ENCODE results near the gene NTF4. TPM values are rescaled to one million over a fixed set of nuclear protein-coding genes. Genes with fewer than 3 reads are reported as not detected.
A peak's percentile ranks its signal among the peaks of the same experiment; 100 is the strongest.
"Not testable (repeated sequence)": the region's sequence is repeated elsewhere in the genome, so short reads cannot be mapped to it uniquely, and the experiment has no call there.

NTF4 gene
- total RNA-seq, 1 donor from 2014 or later, result 3.8 TPM

GRCh38 chr19:49019242-49019932 is 45.2 kb downstream of the NTF4 start:
- H2AFZ ChIP-seq (replicated peaks), result no peak overlapping the region
- Mint-ChIP-seq H3K27me3 (ENCODE audit: insufficient read depth, low read depth) (peaks cover 29% of the 10 kb centered on the region), H3K9me3 (peaks cover 2% of the 10 kb centered on the region), H3K4me1 (peaks cover 19% of the 10 kb centered on the region), H3K27ac (peak overlapping the region; percentile 11), H3K4me3 (peak overlapping the region; percentile 46), H3K36me3 (peaks cover 3% of the 10 kb centered on the region)
- H3K4me3 ChIP-seq, result peak overlapping the region; percentile 31
- peaks cover 21% of the 10 kb centered on the region for H3F3A ChIP-seq (ENCODE audit: low read depth)
- no peaks in the 10 kb centered on the region for H3K9me3 ChIP-seq (ENCODE audit: low read depth)
- H3K9ac ChIP-seq, result no peak overlapping the region
- TF ChIP-seq EZH2phosphoT487 (IDR thresholded peaks at IDR 0.05), result no peak
- TF ChIP-seq, protein P1, sequence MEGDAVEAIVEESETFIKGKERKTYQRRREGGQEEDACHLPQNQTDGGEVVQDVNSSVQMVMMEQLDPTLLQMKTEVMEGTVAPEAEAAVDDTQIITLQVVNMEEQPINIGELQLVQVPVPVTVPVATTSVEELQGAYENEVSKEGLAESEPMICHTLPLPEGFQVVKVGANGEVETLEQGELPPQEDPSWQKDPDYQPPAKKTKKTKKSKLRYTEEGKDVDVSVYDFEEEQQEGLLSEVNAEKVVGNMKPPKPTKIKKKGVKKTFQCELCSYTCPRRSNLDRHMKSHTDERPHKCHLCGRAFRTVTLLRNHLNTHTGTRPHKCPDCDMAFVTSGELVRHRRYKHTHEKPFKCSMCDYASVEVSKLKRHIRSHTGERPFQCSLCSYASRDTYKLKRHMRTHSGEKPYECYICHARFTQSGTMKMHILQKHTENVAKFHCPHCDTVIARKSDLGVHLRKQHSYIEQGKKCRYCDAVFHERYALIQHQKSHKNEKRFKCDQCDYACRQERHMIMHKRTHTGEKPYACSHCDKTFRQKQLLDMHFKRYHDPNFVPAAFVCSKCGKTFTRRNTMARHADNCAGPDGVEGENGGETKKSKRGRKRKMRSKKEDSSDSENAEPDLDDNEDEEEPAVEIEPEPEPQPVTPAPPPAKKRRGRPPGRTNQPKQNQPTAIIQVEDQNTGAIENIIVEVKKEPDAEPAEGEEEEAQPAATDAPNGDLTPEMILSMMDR (IDR thresholded peaks at IDR 0.05), result peak; percentile 44
- DNase-seq (ENCODE audit: low spot score), result peak; percentile 77
- peaks cover 52% of the 10 kb centered on the region for H3K27me3 ChIP-seq
- peaks cover 8% of the 10 kb centered on the region for H4K20me1 ChIP-seq (ENCODE audit: low read depth)
- H3K79me2 ChIP-seq (ENCODE audit: low read depth), result no peaks in the 10 kb centered on the region
- no peaks in the 10 kb centered on the region for H3K36me3 ChIP-seq
- H3K4me1 ChIP-seq, result peaks cover 12% of the 10 kb centered on the region
- no peak overlapping the region for H3K27ac ChIP-seq
- H3K4me2 ChIP-seq, result no peak overlapping the region

- peak overlapping the region; percentile 92 for H3K4me2 ChIP-seq
- not testable (repeated sequence) for H4K20me1 ChIP-seq (ENCODE audit: low read depth); H3K36me3 ChIP-seq; H3K9me3 ChIP-seq (ENCODE audit: low read depth); H3K79me2 ChIP-seq (ENCODE audit: low read depth); H3K4me3 Mint-ChIP-seq; H3K9ac ChIP-seq; H3K9me3 Mint-ChIP-seq; H3K27ac ChIP-seq; H3K36me3 Mint-ChIP-seq; H2AFZ ChIP-seq (replicated peaks)
- TF ChIP-seq EZH2phosphoT487 (IDR thresholded peaks at IDR 0.05) (peak; percentile 63), EZH2 (IDR thresholded peaks at IDR 0.05) (peak; percentile 70)
- H3K4me3 ChIP-seq, result peak overlapping the region; percentile 56
- Mint-ChIP-seq H3K4me1 (peaks cover 19% of the 10 kb centered on the region), H3K27ac (peak overlapping the region; percentile 11), H3K27me3 (ENCODE audit: insufficient read depth, low read depth) (peaks cover 29% of the 10 kb centered on the region)
- DNase-seq (ENCODE audit: low spot score), result peak; percentile 21
- peaks cover 52% of the 10 kb centered on the region for H3K27me3 ChIP-seq
- peaks cover 12% of the 10 kb centered on the region for H3K4me1 ChIP-seq
- H3F3A ChIP-seq (ENCODE audit: low read depth), result peaks cover 21% of the 10 kb centered on the region
Observed at GRCh38 chr19:49018388-49019241, 46.0 kb downstream of the NTF4 start.

DNA sequence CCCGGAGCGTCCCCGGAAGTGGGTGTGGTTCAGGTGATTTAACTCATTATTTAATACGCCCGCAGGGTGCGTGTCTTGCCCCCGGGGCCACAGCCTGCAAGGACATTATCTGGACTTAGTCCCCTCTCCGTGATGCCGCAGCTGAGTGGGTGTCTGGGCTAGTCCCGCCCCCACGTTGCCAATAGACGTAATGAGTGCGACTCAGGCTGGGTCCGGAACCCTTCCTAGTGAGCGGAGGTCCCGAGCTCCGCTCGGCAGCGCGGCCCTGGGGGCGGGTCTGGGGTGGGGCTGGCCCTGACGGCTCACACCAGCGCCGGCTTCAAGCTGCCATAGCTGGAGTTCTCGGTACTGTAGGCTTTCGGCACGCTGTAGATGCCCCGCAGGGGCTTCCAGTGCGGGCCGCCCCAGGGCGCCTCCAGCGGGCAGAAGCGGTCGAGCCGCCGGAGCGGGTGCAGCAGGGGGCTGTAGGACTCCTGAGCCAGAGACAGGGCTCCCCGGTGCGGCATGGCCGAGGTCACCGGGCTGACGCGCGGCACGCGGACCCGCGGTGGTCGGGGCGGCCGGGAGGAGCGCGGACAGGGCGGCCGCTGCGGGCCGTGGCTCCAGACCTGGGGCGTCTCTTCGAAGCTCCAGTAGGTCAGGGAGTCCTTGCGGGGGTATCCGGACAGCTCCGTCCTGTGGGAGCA is 46.8 kb downstream of the NTF4 start:
- Mint-ChIP-seq H3K4me3 (no peak overlapping the region), H3K27me3 (ENCODE audit: insufficient read depth, low read depth) (peaks cover 29% of the 10 kb centered on the region), H3K4me1 (peaks cover 19% of the 10 kb centered on the region), H3K36me3 (peaks cover 6% of the 10 kb centered on the region), H3K9me3 (peaks cover 2% of the 10 kb centered on the region), H3K27ac (no peak overlapping the region)
- peaks cover 12% of the 10 kb centered on the region for H3K4me1 ChIP-seq
- H3K36me3 ChIP-seq, result no peaks in the 10 kb centered on the region
- peak; percentile 79 for DNase-seq (ENCODE audit: low spot score)
- no peaks in the 10 kb centered on the region for H3K9me3 ChIP-seq (ENCODE audit: low read depth)
- peaks cover 21% of the 10 kb centered on the region for H3F3A ChIP-seq (ENCODE audit: low read depth)
- peaks cover 8% of the 10 kb centered on the region for H4K20me1 ChIP-seq (ENCODE audit: low read depth)
- no peak overlapping the region for H3K27ac ChIP-seq
- no peak overlapping the region for H3K9ac ChIP-seq
- H2AFZ ChIP-seq (replicated peaks), result no peak overlapping the region
- H3K4me3 ChIP-seq, result peak overlapping the region; percentile 56
- peaks cover 52% of the 10 kb centered on the region for H3K27me3 ChIP-seq
- H3K4me2 ChIP-seq, result peak overlapping the region; percentile 92
- TF ChIP-seq EZH2 (IDR thresholded peaks at IDR 0.05), result peak; percentile 75
- TF ChIP-seq, protein P1 (IDR thresholded peaks at IDR 0.05), result peak; percentile 49
- TF ChIP-seq EZH2phosphoT487 (IDR thresholded peaks at IDR 0.05), result peak; percentile 65
- no peaks in the 10 kb centered on the region for H3K79me2 ChIP-seq (ENCODE audit: low read depth)

Data from neural progenitor cell (in vitro differentiated cells).